Caco-2 (cell line): ENCODE results near the gene LETMD1. TPM values are rescaled to one million over a fixed set of nuclear protein-coding genes. Genes with fewer than 3 reads are reported as not detected.
"Not testable (repeated sequence)": the region's sequence is repeated elsewhere in the genome, so short reads cannot be mapped to it uniquely, and the experiment has no call there.

Experiments used
- BruUV-seq: library from RNA; stranded (reverse); fragments of 400-500 nt; replicated peaks from 2 replicates; lab custom pipeline; 2021; lab: Mats Ljungman, UMichigan
- CTCF ChIA-PET: fragments of 300-600 bp; sonication (Branson Sonifier 250); formaldehyde crosslinking; loops from one replicate; lab custom pipeline; 2022; ENCODE audit warnings: antibody characterized with exemption; lab: Charles Lee
- POLR2A ChIA-PET: fragments of 300-600 bp; sonication (Branson Sonifier 250); formaldehyde crosslinking; loops from one replicate; lab custom pipeline; 2022; ENCODE audit warnings: antibody characterized with exemption; lab: Charles Lee
- DNase-seq, 2 experiments: peaks; one replicate each; pipeline versions ENCODE4 v3.0.0 to v3.0.0-alpha.2; 2020 to 2022
- H3K27me3 ChIP-seq: replicated peaks from 2 replicates; pipeline ENCODE4 v1.6.0; 2011; ENCODE audit warnings: low read length; ENCODE audit not compliant: control insufficient read depth, insufficient read depth
- H3K36me3 ChIP-seq: 2 replicates; pipeline ENCODE4 v1.5.1; 2011; ENCODE audit warnings: low read length; ENCODE audit not compliant: control insufficient read depth, insufficient read depth
- H3K4me1 ChIP-seq: fragments of 250-450 bp; sonication (Bioruptor Pico); 2 replicates; pipeline ENCODE4 v1.5.1; 2020; ENCODE audit warnings: mild to moderate bottlenecking
- H3K4me3 ChIP-seq: 2 replicates; pipeline ENCODE4 v1.5.1; 2011; ENCODE audit warnings: low read depth, mild to moderate bottlenecking, control low read depth, low read length
- H3K9me3 ChIP-seq: fragments of 250-450 bp; sonication (Bioruptor Pico); 2 replicates; pipeline ENCODE4 v1.5.1; 2020; ENCODE audit warnings: mild to moderate bottlenecking, moderate library complexity
- H3K27ac Mint-ChIP-seq: one replicate; pipeline ENCODE4 v1.8.0; 2022; ENCODE audit warnings: mixed read lengths; ENCODE audit not compliant: unreplicated experiment
- H3K27me3 Mint-ChIP-seq: one replicate; pipeline ENCODE4 v1.8.0; 2022; ENCODE audit warnings: mixed read lengths; ENCODE audit not compliant: insufficient read depth, unreplicated experiment
- H3K36me3 Mint-ChIP-seq: one replicate; pipeline ENCODE4 v1.8.0; 2022; ENCODE audit warnings: mild to moderate bottlenecking, mixed read lengths; ENCODE audit not compliant: insufficient read depth, unreplicated experiment
- H3K4me1 Mint-ChIP-seq: one replicate; pipeline ENCODE4 v1.8.0; 2022; ENCODE audit warnings: low read depth, mixed read lengths; ENCODE audit not compliant: unreplicated experiment
- H3K4me3 Mint-ChIP-seq: one replicate; pipeline ENCODE4 v1.8.0; 2022; ENCODE audit warnings: mild to moderate bottlenecking, moderate library complexity, mixed read lengths; ENCODE audit not compliant: unreplicated experiment
- H3K9me3 Mint-ChIP-seq: one replicate; pipeline ENCODE4 v1.8.0; 2022; ENCODE audit warnings: mixed read lengths; ENCODE audit not compliant: unreplicated experiment
- intact Hi-C: fragments of 100-400 bp; cut with micrococcal nuclease; formaldehyde crosslinking; loops from one replicate; pipeline ENCODE4 v1.10.0; 2022; ENCODE audit not compliant: unreplicated experiment
- total RNA-seq: library from RNA; stranded (reverse); gene quantifications from 2 replicates; pipeline ENCODE4 v1.2.3, GENCODE V29; 2022
- TF ChIP-seq, protein P1 (sequence below), 2 experiments: fragments of 200-600 bp in 1 of 2; IDR thresholded peaks; 1 replicate in 1 of 2; 2 replicates in 1 of 2; pipeline versions ENCODE4 v1.5.1 to v1.8.0; 2011 to 2022; ENCODE audit warnings: antibody characterized with exemption in 1 of 2, control low read depth in 1 of 2, inconsistent platforms in 1 of 2, low read depth in 1 of 2, low read length in 1 of 2, mild to moderate bottlenecking in 1 of 2, moderate library complexity in 1 of 2; ENCODE audit not compliant: insufficient read depth in 1 of 2, severe bottlenecking in 1 of 2, unreplicated experiment in 1 of 2

LETMD1 gene
- total RNA-seq, 1 experiment from 2014 or later = 90.6 TPM

DNA sequence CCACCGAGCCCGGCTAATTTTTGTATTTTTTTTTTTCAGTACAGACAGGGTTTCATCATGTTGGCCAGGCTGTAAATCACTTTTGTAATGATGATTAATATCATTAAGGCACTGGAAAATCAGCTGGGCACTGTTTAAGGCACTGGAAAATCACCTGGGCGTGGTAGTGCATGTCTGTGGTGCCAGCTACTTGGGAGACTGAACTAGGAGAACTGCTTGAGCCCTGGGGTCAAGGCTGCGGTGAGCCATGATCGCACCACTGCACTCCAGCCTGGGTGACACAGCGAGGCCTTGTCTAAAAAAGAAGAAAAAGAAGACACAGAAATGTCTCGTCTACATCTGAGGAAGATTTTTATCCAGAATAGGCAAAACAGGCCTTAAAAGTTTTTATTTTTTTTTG, 34.7 kb upstream of the LETMD1 start:
- no peak overlapping the region for H3K27ac Mint-ChIP-seq
- no peak overlapping the region for H3K4me3 ChIP-seq
- peaks cover 8% of the 10 kb centered on the region for H3K36me3 Mint-ChIP-seq
- BruUV-seq = no TSS peak
- no peaks in the 10 kb centered on the region for H3K4me1 ChIP-seq
- POLR2A ChIA-PET = no interaction called here
- CTCF ChIA-PET = no interaction called here
- H3K36me3 ChIP-seq = no peaks in the 10 kb centered on the region
- H3K4me1 Mint-ChIP-seq = peaks cover 11% of the 10 kb centered on the region
- H3K9me3 ChIP-seq = no peaks in the 10 kb centered on the region
- no peak overlapping the region for H3K4me3 Mint-ChIP-seq
- no peaks in the 10 kb centered on the region for H3K27me3 ChIP-seq
- no peaks in the 10 kb centered on the region for H3K9me3 Mint-ChIP-seq
- TF ChIP-seq, protein P1, sequence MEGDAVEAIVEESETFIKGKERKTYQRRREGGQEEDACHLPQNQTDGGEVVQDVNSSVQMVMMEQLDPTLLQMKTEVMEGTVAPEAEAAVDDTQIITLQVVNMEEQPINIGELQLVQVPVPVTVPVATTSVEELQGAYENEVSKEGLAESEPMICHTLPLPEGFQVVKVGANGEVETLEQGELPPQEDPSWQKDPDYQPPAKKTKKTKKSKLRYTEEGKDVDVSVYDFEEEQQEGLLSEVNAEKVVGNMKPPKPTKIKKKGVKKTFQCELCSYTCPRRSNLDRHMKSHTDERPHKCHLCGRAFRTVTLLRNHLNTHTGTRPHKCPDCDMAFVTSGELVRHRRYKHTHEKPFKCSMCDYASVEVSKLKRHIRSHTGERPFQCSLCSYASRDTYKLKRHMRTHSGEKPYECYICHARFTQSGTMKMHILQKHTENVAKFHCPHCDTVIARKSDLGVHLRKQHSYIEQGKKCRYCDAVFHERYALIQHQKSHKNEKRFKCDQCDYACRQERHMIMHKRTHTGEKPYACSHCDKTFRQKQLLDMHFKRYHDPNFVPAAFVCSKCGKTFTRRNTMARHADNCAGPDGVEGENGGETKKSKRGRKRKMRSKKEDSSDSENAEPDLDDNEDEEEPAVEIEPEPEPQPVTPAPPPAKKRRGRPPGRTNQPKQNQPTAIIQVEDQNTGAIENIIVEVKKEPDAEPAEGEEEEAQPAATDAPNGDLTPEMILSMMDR (IDR thresholded peaks at IDR 0.05; ENCODE audit: insufficient read depth in 1 of 2, low read depth in 1 of 2, low read length in 1 of 2, severe bottlenecking in 1 of 2, unreplicated experiment in 1 of 2) = no peak
- DNase-seq = no peak
- H3K27me3 Mint-ChIP-seq = no peaks in the 10 kb centered on the region
- intact Hi-C loops = no loop called here

DNA sequence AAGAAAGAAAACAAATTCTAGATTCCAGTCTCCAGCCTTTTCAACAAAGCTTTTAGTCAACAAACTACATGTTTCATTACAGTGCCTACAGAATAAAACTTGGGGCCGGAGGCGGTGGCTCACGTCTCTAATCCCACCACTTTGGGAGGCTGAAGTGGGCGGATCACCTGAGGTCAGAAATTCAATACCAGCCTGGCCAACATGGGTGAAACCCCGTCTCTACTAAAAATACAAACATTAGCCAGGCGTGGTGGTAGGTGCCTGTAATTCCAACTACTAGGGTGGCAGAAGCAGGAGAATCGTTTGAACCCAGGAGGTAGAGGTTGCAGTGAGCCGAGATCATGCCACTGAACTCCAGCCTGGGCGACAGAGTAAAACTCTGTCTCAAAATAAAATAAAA, 33.7 kb upstream of the LETMD1 start:
- peaks cover 11% of the 10 kb centered on the region for H3K4me1 Mint-ChIP-seq
- H3K27me3 ChIP-seq, H3K27me3 Mint-ChIP-seq, H3K9me3 ChIP-seq, H3K4me1 ChIP-seq, POLR2A ChIA-PET, DNase-seq, H3K9me3 Mint-ChIP-seq, H3K36me3 Mint-ChIP-seq, intact Hi-C loops, CTCF ChIA-PET, H3K4me3 Mint-ChIP-seq, H3K36me3 ChIP-seq, H3K4me3 ChIP-seq, BruUV-seq, H3K27ac Mint-ChIP-seq: not testable (repeated sequence)

DNA sequence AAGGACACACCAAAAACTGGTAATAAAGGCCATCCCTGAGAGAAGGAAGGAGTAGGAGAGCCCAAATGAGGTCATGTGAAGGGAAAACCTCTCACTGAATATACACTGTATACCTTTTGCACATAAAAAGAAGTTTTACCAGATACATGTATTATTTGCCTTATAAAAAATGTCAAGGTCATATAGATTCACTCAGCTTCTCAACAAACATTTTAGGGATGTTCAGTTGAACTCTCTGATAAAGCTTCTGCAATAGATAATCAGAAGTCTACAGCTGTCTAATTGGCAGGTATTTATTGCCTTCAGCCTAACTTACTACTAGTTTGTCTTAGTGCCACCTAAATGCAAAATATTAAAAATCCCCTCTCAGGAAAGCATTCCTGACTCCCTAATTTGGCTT, 30.7 kb upstream of the LETMD1 start:
- Histone ChIP-seq H3K27me3 (no peaks in the 10 kb centered on the region), H3K4me1 (peaks cover under 1% of the 10 kb centered on the region), H3K4me3 (no peak overlapping the region), H3K36me3 (no peaks in the 10 kb centered on the region), H3K9me3 (no peaks in the 10 kb centered on the region)
- peaks cover 3% of the 10 kb centered on the region for H3K4me1 Mint-ChIP-seq
- H3K9me3 Mint-ChIP-seq = no peaks in the 10 kb centered on the region
- no peak overlapping the region for H3K4me3 Mint-ChIP-seq
- H3K27me3 Mint-ChIP-seq = no peaks in the 10 kb centered on the region
- no peaks in the 10 kb centered on the region for H3K36me3 Mint-ChIP-seq
- intact Hi-C loops = no loop called here
- TF ChIP-seq, protein P1 (IDR thresholded peaks at IDR 0.05; ENCODE audit: insufficient read depth in 1 of 2, low read depth in 1 of 2, low read length in 1 of 2, severe bottlenecking in 1 of 2, unreplicated experiment in 1 of 2) = no peak
- DNase-seq = no peak
- CTCF ChIA-PET = no interaction called here
- POLR2A ChIA-PET = no interaction called here
- H3K27ac Mint-ChIP-seq = no peak overlapping the region
- BruUV-seq = no TSS peak

DNA sequence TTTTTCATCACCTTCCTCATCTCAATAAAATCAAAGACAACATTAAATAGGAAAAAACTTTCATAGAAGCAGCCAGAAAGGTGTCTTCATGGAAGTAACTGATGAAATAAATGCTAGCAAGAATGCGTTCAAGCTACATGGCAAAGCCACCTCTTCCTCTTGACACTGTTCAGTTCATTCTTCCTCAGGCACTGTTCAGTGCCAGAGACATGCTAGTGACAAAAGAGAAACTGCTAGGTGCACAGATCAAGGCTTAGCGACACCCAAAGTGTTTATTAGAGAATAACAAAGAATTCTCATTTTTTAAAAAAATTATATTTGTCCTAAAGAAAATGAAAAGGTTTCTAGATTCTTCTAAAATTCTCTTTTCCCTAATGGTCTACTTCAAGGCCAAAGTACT, 29.2 kb upstream of the LETMD1 start:
- H3K9me3 ChIP-seq = no peaks in the 10 kb centered on the region
- no TSS peak for BruUV-seq
- ChIA-PET POLR2A (no interaction called here), CTCF (interaction anchor here (1.5 kb wide), 1 partner anchor 9 kb away, joined by 4 read pairs; no protein-coding TSS in a partner anchor)
- H3K27me3 Mint-ChIP-seq = no peaks in the 10 kb centered on the region
- no peak overlapping the region for H3K27ac Mint-ChIP-seq
- no peaks in the 10 kb centered on the region for H3K27me3 ChIP-seq
- DNase-seq = no peak
- no peak overlapping the region for H3K4me3 Mint-ChIP-seq
- H3K4me3 ChIP-seq = no peak overlapping the region
- intact Hi-C loops = no loop called here
- no peaks in the 10 kb centered on the region for H3K36me3 Mint-ChIP-seq
- H3K4me1 ChIP-seq = peaks cover 14% of the 10 kb centered on the region
- no peaks in the 10 kb centered on the region for H3K9me3 Mint-ChIP-seq
- peaks cover 8% of the 10 kb centered on the region for H3K4me1 Mint-ChIP-seq
- no peaks in the 10 kb centered on the region for H3K36me3 ChIP-seq
- TF ChIP-seq, protein P1 (IDR thresholded peaks at IDR 0.05; ENCODE audit: insufficient read depth in 1 of 2, low read depth in 1 of 2, low read length in 1 of 2, severe bottlenecking in 1 of 2, unreplicated experiment in 1 of 2) = no peak
